Measurements from ENCODE around the gene COBLL1.

- TF ChIP-seq TAF1 (IDR thresholded peaks at IDR 0.05; ENCODE audit: borderline replicate concordance, insufficient read depth, low read length) (no peak), POLR2AphosphoS5 (IDR thresholded peaks at IDR 0.05; ENCODE audit: low read depth, low read length) (no peak)
Observed at GRCh38 chr2:164816046-164816445, 25.6 kb downstream of the COBLL1 start.
